Breast epithelium (tissue), 4 donors: ENCODE measurements around the gene HSD17B11. TPM values are rescaled to one million over a fixed set of nuclear protein-coding genes. Genes with fewer than 3 reads are reported as not detected.

Experiments used
- DNase-seq, 2 donors: peaks; one replicate each; pipeline ENCODE4 v3.0.0-alpha.2; 2019; ENCODE audit warnings: low spot score in 2 of 2
- H3K27ac ChIP-seq, 2 donors: fragments of 200-600 bp; sonication (generic) in 1 of 2; one replicate each; pipeline ENCODE4 v1.5.1; 2016 to 2019; ENCODE audit warnings: mild to moderate bottlenecking in 1 of 2
- H3K27me3 ChIP-seq, 2 donors: fragments of 200-600 bp; sonication (generic) in 1 of 2; one replicate each; pipeline versions ENCODE4 v1.5.1 to v1.6.0; 2017 to 2019; ENCODE audit warnings: control low read depth in 1 of 2, mild to moderate bottlenecking in 1 of 2
- H3K36me3 ChIP-seq: fragments of 200-600 bp; one replicate; pipeline ENCODE4 v1.5.1; 2019
- H3K4me1 ChIP-seq, 2 donors: fragments of 200-600 bp; sonication (generic); one replicate each; pipeline ENCODE4 v1.5.1; 2016 to 2019; ENCODE audit warnings: control low read depth in 1 of 2
- H3K4me3 ChIP-seq, 3 donors: fragments of 200-600 bp; sonication (generic); 1 replicate in 2 of 3; 2 replicates in 1 of 3; pipeline ENCODE4 v1.5.1; 2016 to 2019; ENCODE audit warnings: mild to moderate bottlenecking in 3 of 3, moderate library complexity in 2 of 3
- H3K9me3 ChIP-seq, 2 donors: fragments of 200-600 bp; sonication (generic) in 1 of 2; one replicate each; pipeline ENCODE4 v1.5.1; 2016 to 2019; ENCODE audit warnings: control low read depth in 1 of 2
- POLR2A ChIP-seq: fragments of 450-650 bp; IDR thresholded peaks from one replicate; pipeline ENCODE4 v1.6.1; 2016; ENCODE audit warnings: antibody characterized with exemption, mild to moderate bottlenecking, moderate library complexity
- POLR2AphosphoS5 ChIP-seq, 3 donors: sonication (generic); formaldehyde crosslinking; IDR thresholded peaks; one replicate each; pipeline ENCODE4 v1.6.1; 2017; ENCODE audit warnings: antibody characterized with exemption in 3 of 3
- intact Hi-C: fragments of 100-400 bp; cut with DNase I; formaldehyde crosslinking; loops from one replicate; pipeline ENCODE4 v1.15.1; 2023; ENCODE audit warnings: low total_unique reads
- total RNA-seq, 3 donors: library from RNA; depleted of rRNA; stranded (reverse); fragments of >200 nt; gene quantifications; one replicate each; pipeline ENCODE4 v1.1.0, GENCODE V29; 2016
- TF ChIP-seq, protein P1 (sequence below), 3 donors: fragments of 450-650 bp; IDR thresholded peaks; one replicate each; pipeline ENCODE4 v1.5.1; 2016 to 2017; ENCODE audit warnings: antibody characterized with exemption in 3 of 3, mild to moderate bottlenecking in 3 of 3, moderate library complexity in 3 of 3

Gene HSD17B11
- total RNA-seq, 3 donors from 2014 or later, result 48.7 to 95.7 (median 54.1) TPM

DNA sequence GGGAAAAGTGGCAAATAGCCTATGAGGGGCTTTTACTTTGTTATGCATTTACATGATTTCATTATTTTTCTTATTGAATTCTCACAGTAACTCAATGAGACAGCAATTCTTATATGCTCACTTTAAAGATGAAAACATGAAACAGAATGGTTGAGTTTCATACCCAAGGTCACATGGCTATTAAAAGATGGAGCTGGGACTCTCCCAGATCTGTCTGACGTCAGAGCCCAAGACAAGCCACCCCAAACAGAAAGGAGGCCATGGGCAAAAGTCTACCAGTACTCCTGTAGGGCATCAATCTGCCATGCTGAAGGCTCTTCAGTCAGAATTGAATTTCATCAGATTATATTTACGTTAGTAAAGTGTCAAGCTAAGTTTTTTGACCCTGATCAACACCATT lies 13.2 kb downstream of the HSD17B11 start:
- intact Hi-C loops, result loop anchor here (10.0 kb wide), 1 partner anchor 87 kb away; no protein-coding TSS in a partner anchor
- H3K27me3 ChIP-seq, result no peaks in the 10 kb centered on the region
- DNase-seq, result no peak
- no peak overlapping the region for H3K27ac ChIP-seq
- H3K4me3 ChIP-seq, result no peak overlapping the region
- H3K36me3 ChIP-seq, result no peaks in the 10 kb centered on the region
- H3K4me1 ChIP-seq, result no peaks in the 10 kb centered on the region
- H3K9me3 ChIP-seq, result no peaks in the 10 kb centered on the region
- no peak for TF ChIP-seq POLR2AphosphoS5 (IDR thresholded peaks at IDR 0.05)
- no peak for TF ChIP-seq POLR2A
- TF ChIP-seq, protein P1, sequence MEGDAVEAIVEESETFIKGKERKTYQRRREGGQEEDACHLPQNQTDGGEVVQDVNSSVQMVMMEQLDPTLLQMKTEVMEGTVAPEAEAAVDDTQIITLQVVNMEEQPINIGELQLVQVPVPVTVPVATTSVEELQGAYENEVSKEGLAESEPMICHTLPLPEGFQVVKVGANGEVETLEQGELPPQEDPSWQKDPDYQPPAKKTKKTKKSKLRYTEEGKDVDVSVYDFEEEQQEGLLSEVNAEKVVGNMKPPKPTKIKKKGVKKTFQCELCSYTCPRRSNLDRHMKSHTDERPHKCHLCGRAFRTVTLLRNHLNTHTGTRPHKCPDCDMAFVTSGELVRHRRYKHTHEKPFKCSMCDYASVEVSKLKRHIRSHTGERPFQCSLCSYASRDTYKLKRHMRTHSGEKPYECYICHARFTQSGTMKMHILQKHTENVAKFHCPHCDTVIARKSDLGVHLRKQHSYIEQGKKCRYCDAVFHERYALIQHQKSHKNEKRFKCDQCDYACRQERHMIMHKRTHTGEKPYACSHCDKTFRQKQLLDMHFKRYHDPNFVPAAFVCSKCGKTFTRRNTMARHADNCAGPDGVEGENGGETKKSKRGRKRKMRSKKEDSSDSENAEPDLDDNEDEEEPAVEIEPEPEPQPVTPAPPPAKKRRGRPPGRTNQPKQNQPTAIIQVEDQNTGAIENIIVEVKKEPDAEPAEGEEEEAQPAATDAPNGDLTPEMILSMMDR (IDR thresholded peaks at IDR 0.05), result no peak

DNA sequence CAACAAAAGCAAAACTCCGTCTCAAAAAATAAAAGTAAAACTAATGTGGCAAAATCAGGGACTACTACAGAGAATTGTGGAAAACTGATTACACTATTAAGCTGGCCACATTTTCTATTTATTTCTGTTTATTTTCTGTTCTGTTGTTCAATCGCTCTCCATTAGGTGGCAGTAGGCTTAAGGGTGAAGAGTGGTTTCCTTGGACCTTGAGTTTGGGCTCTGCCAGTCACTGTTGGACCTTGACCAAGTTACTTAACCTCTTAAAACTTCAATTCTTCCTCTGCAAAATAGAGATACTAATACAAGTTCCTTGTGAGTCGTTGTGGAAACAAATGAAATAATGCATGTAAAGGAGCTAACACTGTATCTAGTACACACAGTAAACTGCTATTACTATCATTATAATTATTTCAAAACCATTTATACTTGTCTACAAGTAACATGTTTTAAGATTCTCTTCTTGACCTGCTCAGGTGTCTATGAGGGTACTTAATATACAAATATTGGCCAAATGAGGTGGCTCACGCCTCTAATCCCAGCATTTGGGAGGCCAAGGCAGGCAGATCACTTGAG lies 15.2 kb downstream of the HSD17B11 start:
- Histone ChIP-seq H3K27ac (peak overlapping the region in 1 of 2 donors; percentile 12), H3K9me3 (no peaks in the 10 kb centered on the region), H3K4me1 (no peaks in the 10 kb centered on the region), H3K36me3 (no peaks in the 10 kb centered on the region), H3K27me3 (no peaks in the 10 kb centered on the region), H3K4me3 (no peak overlapping the region)
- no peak for TF ChIP-seq POLR2AphosphoS5 (IDR thresholded peaks at IDR 0.05)
- TF ChIP-seq, protein P1 (IDR thresholded peaks at IDR 0.05), result peak; percentile 10 to 64 (median 62)
- intact Hi-C loops, result loop anchor here (10.0 kb wide), 1 partner anchor 89 kb away; no protein-coding TSS in a partner anchor
- DNase-seq, result no peak

DNA sequence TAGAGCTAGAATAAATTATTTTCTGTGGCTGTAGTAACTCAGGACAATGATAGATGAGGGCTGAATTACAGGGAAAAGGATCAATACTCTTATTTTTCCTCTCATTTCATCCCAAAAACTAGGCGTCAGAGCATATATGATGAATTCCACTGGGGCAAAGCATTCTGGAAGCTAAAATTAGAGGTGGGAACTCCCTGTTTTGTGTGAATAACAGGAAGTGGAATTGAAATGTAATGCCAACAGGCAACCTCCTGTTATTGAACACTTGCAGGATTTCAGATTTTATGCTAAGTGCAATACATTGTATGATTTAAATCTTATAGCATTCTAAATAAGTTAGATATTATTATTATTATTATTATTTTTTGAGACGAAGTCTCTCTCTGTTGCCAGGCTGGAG lies 20.9 kb downstream of the HSD17B11 start:
- intact Hi-C loops, result loop anchor here (10.0 kb wide), 1 partner anchor 95 kb away; no protein-coding TSS in a partner anchor
- Histone ChIP-seq H3K27me3 (no peaks in the 10 kb centered on the region), H3K36me3 (no peaks in the 10 kb centered on the region), H3K9me3 (no peaks in the 10 kb centered on the region), H3K27ac (no peak overlapping the region), H3K4me1 (no peaks in the 10 kb centered on the region), H3K4me3 (no peak overlapping the region)
- TF ChIP-seq POLR2AphosphoS5 (IDR thresholded peaks at IDR 0.05), result no peak
- no peak for DNase-seq

DNA sequence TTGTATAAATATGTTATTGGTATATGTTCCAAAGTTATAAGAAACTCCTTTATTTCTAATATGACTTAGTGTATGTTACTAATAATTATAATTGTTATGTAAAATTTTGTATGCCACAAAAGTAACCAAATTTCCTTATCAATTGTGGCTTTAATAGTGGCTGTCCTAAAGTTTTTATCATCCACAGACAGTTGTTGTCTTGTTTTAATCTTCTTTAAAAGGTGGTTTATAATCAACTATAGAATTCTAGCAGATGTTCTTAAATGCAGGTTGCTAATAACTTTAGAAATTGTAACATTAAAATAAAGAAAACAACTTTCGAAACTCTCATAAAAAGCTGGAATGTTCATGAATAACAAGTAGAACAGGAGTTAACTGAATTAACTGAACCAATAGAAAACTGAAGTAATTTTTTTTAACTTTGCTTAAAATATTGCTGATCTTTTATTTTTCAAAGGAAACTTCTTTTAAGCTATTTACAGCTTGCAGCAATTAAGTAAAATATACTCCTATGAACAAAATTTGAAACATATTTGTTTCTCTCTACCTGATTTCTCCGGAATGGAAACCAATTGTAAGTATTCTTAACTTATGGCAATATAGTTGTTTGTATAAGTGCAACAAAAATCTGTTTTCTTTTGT lies 24.3 kb downstream of the HSD17B11 start:
- H3K4me3 ChIP-seq, result no peak overlapping the region
- no peaks in the 10 kb centered on the region for H3K9me3 ChIP-seq
- no peaks in the 10 kb centered on the region for H3K36me3 ChIP-seq
- H3K27me3 ChIP-seq, result no peaks in the 10 kb centered on the region
- TF ChIP-seq POLR2A (no peak), POLR2AphosphoS5 (IDR thresholded peaks at IDR 0.05) (no peak)
- TF ChIP-seq, protein P1 (IDR thresholded peaks at IDR 0.05), result no peak
- intact Hi-C loops, result loop anchor here (10.0 kb wide), 1 partner anchor 1912 kb away; no protein-coding TSS in a partner anchor
- DNase-seq, result no peak
- no peaks in the 10 kb centered on the region for H3K4me1 ChIP-seq
- no peak overlapping the region for H3K27ac ChIP-seq

DNA sequence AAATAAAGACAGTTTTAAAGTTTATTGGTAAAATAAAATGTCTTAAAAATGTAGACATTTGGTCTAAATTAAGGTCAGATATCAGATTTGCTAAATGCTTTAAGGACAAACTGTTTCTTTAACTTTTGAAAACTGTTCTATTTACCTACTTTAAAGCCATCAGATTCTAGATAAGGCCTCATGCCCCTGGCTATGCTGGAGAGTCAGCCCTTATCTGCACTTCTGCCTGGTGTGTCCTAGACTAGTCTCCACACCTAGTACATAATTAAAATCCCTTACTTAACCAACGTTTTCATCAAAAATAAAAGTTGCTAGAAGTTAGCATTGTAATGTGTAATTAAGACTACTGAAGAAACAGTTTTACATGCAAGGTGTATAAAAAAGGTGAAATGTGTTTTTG lies 25.6 kb downstream of the HSD17B11 start:
- no peaks in the 10 kb centered on the region for H3K4me1 ChIP-seq
- no peak overlapping the region for H3K4me3 ChIP-seq
- no peaks in the 10 kb centered on the region for H3K9me3 ChIP-seq
- no peak for DNase-seq
- TF ChIP-seq POLR2A (no peak), POLR2AphosphoS5 (IDR thresholded peaks at IDR 0.05) (no peak)
- TF ChIP-seq, protein P1 (IDR thresholded peaks at IDR 0.05), result no peak
- H3K27me3 ChIP-seq, result no peaks in the 10 kb centered on the region
- no peak overlapping the region for H3K27ac ChIP-seq
- intact Hi-C loops, result loop anchor here (10.0 kb wide), 1 partner anchor 1911 kb away; no protein-coding TSS in a partner anchor
- H3K36me3 ChIP-seq, result no peaks in the 10 kb centered on the region
